ENCODE measurements around the gene CCDC127. TPM values are rescaled to one million over a fixed set of nuclear protein-coding genes. Genes with fewer than 3 reads are reported as not detected.

CCDC127 gene
- total and polyA plus RNA-seq, 2 of the 13 experiments (the other 11 are each of a cell fraction or from before 2014, with no cell fraction given), result 2.9 to 4.3 TPM

DNA sequence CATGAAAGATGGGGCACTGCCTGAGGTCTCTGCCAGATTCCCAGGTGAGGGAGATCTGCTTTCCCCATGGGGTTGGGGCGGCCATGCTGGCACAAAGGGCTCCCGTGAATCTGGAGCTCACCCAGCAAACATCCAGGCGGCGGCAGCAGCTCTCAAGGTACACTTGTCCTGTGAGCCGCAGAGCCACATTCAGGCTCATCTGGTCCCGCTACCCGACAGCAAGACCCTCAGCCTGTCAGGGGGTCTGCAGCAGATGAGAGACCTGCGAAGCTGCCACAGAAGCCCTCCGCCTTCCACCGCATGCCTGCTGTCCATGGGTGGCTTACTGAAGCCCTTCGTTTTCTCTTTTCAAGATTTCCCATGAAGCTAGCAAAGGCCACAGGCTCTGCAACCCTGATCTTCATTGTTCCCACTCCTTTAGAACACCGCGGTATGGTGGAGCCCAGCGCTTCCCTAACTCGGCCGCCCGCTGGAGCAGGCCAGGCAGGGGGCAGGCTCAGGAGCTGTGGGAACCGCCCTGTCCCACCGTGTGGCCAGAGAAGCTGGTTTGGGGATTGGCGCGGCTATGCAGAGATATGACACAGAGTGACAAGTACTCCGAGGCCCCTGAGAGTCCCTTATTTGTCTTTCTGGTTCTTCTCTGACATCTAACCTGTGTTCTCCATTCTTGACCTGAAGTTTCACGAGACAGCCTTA, 17.9 kb downstream of the CCDC127 start (continued):
- no peak for TF ChIP-seq TAF15 (IDR thresholded peaks at IDR 0.05; ENCODE audit: low read depth, low read length, poor library complexity, severe bottlenecking)
- TF ChIP-seq, protein P1, sequence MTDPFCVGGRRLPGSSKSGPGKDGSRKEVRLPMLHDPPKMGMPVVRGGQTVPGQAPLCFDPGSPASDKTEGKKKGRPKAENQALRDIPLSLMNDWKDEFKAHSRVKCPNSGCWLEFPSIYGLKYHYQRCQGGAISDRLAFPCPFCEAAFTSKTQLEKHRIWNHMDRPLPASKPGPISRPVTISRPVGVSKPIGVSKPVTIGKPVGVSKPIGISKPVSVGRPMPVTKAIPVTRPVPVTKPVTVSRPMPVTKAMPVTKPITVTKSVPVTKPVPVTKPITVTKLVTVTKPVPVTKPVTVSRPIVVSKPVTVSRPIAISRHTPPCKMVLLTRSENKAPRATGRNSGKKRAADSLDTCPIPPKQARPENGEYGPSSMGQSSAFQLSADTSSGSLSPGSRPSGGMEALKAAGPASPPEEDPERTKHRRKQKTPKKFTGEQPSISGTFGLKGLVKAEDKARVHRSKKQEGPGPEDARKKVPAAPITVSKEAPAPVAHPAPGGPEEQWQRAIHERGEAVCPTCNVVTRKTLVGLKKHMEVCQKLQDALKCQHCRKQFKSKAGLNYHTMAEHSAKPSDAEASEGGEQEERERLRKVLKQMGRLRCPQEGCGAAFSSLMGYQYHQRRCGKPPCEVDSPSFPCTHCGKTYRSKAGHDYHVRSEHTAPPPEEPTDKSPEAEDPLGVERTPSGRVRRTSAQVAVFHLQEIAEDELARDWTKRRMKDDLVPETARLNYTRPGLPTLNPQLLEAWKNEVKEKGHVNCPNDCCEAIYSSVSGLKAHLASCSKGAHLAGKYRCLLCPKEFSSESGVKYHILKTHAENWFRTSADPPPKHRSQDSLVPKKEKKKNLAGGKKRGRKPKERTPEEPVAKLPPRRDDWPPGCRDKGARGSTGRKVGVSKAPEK (CRISPR knock-in tag; IDR thresholded peaks at IDR 0.05; ENCODE audit: borderline replicate concordance), result no peak
- no peak for TF ChIP-seq ZNF446 (CRISPR knock-in tag; IDR thresholded peaks at IDR 0.05)
- no peak for TF ChIP-seq SP4 (CRISPR knock-in tag; IDR thresholded peaks at IDR 0.05)
- TF ChIP-seq RARG (CRISPR knock-in tag; IDR thresholded peaks at IDR 0.05; ENCODE audit: low read depth), result no peak
- TF ChIP-seq ELF1 (CRISPR knock-in tag; IDR thresholded peaks at IDR 0.05), result no peak
- no peak for TF ChIP-seq NFE2L1 (CRISPR knock-in tag; IDR thresholded peaks at IDR 0.05; ENCODE audit: borderline replicate concordance)
- no peak for TF ChIP-seq ATF7-NPFF (CRISPR knock-in tag; IDR thresholded peaks at IDR 0.05; ENCODE audit: low read depth)

DNA sequence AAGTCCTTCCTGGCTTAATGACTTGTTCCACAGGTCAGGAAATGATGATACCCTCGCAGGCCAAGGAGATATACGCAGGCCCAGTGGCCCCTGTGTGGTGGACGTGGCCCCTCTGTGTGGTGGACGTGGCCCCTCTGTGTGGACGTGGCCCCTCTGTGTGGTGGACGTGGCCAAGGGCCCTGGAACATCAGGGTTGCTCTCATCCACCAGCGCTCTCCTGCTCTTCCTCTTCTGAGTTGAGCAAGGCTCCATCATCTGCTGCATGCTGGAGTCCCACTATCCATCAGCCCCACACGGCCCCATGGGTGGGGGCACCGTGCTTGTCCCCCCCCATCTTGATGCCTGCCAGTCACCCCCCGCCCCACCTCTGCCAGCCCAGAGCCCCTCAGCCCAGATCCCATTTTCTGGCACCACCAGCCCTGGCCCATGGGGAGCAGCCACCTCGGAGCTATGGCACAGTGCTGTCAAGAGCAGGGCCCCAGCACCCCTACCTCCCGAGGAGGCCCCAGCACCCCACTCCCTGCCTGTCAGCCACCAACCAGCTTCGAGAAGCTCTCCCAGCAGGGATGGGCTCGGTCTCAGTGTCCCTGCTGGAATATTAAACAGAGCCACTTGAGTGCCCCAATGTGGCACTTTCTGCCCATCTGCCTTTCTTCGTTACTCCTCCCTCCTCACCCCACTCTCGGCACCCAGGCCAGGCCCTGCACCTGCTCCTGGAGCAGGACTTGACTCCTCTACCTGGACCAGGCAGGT, 18.6 kb downstream of the CCDC127 start:
- H3K9ac ChIP-seq (ENCODE audit: insufficient read depth, low read depth, low read length), result no peak overlapping the region
- ATAC-seq, result no peak
- ChIA-PET POLR2A (no interaction called here), CTCF (ENCODE audit: low intra/inter-chr PET ratio, low total read pairs) (no interaction called here)
- peaks cover under 1% of the 10 kb centered on the region; the same call in 1 of the 2 replicates for H4K20me1 ChIP-seq (ENCODE audit: insufficient read depth, low read length)
- FAIRE-seq, result no peak
- H3K4me2 ChIP-seq (ENCODE audit: low read depth, low read length), result no peak overlapping the region
- no TSS peak for BruUV-seq (replicated peaks)
- H3K27ac ChIP-seq (ENCODE audit: extremely low read length, insufficient read depth, low read length), result no peak overlapping the region
- TF ChIP-seq ARNTL (CRISPR knock-in tag; IDR thresholded peaks at IDR 0.05) (no peak), AGO2 (optimal IDR thresholded peaks at IDR 0.05; ENCODE audit: low read depth, low read length) (peak; percentile 4)
- H2AFZ ChIP-seq (ENCODE audit: low read length), result no peak overlapping the region
- no peaks in the 10 kb centered on the region for H3K27me3 ChIP-seq (ENCODE audit: control insufficient read depth in 1 of 2, insufficient read depth in 2 of 2, low read length in 2 of 2)
- intact Hi-C loops (cut with micrococcal nuclease; ENCODE audit: unreplicated experiment) (no loop called here), in situ Hi-C loops (cut with HindIII; ENCODE audit: extremely low pct_ligation_motif_present, low pct_unique_long_range_greater_than_20kb) (no loop called here)
- no peaks in the 10 kb centered on the region for H3K9me3 ChIP-seq (ENCODE audit: low read length)
- H3K79me2 ChIP-seq (ENCODE audit: insufficient read depth, low read length), result no peaks in the 10 kb centered on the region
- WGBS (ENCODE audit: low lambda C conversion rate), result 96% methylated on average over 7 of the region's 16 CpGs
- DNase-seq (ENCODE audit: low spot score), result no peak
- H3K36me3 ChIP-seq (replicated peaks in 1 of 2; ENCODE audit: control insufficient read depth in 1 of 2, insufficient read depth in 2 of 2, low read length in 2 of 2), result peaks cover 9 to 12% of the 10 kb centered on the region in 2 experiments; a peak in 4 of 5 replicates
- H3K4me1 ChIP-seq (ENCODE audit: insufficient read depth, low read length), result no peaks in the 10 kb centered on the region
- H3K4me3 ChIP-seq (replicated peaks in 1 of 3; ENCODE audit: insufficient read depth in 1 of 3, low read depth in 2 of 3, low read length in 3 of 3), result no peak overlapping the region

All from HepG2 (cell line).